CD4-positive, alpha-beta T cell treated with Interleukin-1 beta for 1 hour (primary cell): ENCODE measurements around the gene LRRC63.
"Not testable (repeated sequence)": the region's sequence is repeated elsewhere in the genome, so short reads cannot be mapped to it uniquely, and the experiment has no call there.

ENCODE experiments used
- DNase-seq, 2 donors: peaks; one replicate each; pipeline ENCODE4 v3.0.0-alpha.2; 2020 to 2022

The LRRC63 gene

GRCh38 chr13:46267166-46267565, 55.4 kb downstream of the LRRC63 start:
- no peak for DNase-seq

DNA sequence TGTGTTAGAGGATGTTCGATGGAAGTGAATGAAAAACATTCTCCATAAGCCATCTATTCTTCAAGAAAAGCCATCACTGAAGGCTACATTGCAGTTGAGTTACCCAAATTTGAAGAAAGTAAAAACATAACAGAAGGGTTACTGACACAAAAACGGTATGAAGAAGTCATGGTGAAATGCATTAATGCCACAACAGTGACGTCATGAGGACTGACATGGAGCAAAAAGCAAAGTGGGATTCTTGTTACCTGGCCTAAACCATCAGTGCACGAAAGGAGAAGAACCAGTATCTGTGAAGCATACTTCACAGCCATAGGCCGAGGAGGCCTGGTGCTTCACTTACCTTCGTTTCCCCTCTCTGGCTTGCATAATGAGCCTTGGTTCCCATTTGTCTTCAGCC, 58.7 kb downstream of the LRRC63 start:
- DNase-seq = no peak

DNA sequence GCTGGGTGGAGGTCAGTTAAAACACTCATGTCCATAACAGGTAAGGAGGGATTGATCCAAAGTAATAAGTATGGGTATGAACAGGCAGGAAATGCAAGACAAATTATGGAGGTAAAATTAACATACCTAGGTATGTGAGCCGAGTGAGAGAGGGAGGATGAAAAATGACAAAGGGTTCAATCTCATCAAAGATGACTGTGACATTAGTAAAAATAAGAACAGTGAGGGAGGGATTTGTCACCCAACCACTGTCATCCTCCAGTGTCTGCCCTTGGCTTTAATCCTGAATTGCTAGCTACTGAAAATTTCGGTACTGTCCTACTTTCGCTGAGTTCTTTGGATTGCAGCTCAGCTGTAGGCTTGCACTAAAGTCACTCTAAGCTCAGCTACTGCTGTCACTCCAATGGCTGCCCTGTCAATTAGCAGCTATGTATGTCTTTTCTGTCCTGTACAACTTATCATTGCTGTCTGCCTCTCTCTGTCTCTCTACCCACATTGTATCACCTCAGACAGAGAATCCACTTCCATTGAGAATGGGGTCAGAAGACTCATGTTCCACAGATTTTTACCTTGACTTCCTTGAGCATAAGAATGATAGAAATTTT, 62.5 kb downstream of the LRRC63 start:
- DNase-seq = no peak

DNA sequence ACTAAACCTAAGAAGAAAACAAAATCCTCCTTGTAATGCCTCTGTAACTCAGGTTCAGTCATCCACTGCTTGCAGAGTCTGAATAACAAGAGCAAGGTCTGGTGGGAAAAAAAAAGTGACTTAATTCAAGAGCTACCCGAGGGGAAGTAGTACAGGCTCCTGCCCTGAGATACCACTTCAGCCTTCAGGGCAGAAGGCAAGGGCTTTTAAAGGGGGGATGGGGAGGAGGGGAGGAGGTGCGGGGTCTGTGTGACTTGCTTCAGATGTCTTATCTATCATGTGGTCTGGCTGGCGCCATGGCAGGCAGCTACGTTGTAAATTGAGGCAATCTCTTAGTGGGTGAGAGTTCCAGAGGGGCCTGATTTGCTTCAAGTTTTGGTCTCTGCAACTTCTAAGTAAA, 66.7 kb downstream of the LRRC63 start:
- DNase-seq = no peak

DNA sequence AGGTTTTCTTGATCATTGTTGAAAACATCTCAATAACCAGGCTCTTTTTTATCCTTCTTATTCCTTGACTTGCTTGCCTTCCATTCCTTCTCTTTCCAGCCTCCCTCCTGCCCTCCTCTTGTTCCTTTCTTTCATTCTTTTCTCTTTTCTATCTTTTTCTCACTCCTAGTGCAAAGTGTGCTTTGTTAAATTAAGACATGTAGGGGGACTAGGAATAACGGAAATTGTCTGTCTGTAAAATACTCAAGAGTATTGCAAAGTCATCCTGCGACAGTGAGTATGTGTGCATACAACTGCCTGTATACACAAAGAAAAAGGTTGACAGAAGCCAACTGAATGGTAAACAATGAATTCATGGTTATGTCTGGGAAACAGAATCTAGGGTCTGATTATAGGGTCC, 70.1 kb downstream of the LRRC63 start:
- no peak for DNase-seq

GRCh38 chr13:46283912-46284824, 72.4 kb downstream of the LRRC63 start:
- not testable (repeated sequence) for DNase-seq

DNA sequence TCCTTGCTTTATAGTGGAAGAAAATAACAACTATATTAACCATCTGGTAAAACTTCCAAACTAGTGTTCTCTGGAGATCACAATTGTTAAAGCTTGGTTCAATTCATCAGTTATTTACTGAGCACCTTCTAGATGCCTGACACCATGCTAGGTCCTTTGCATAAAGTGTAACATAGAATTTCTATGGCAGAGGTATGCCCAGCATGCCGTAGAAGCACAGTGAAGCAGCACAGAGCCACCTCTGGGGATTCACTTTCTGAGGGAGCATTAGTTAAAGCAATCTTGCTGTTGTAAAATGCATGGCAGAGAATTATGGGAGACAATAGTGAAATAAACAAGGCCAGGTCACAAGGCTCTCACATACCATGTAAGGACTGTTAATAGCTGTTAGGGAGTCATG, 75.2 kb downstream of the LRRC63 start:
- DNase-seq = no peak

GRCh38 chr13:46288570-46289259, 77.0 kb downstream of the LRRC63 start:
- DNase-seq = peak in 1 of 2 donors; percentile 74

DNA sequence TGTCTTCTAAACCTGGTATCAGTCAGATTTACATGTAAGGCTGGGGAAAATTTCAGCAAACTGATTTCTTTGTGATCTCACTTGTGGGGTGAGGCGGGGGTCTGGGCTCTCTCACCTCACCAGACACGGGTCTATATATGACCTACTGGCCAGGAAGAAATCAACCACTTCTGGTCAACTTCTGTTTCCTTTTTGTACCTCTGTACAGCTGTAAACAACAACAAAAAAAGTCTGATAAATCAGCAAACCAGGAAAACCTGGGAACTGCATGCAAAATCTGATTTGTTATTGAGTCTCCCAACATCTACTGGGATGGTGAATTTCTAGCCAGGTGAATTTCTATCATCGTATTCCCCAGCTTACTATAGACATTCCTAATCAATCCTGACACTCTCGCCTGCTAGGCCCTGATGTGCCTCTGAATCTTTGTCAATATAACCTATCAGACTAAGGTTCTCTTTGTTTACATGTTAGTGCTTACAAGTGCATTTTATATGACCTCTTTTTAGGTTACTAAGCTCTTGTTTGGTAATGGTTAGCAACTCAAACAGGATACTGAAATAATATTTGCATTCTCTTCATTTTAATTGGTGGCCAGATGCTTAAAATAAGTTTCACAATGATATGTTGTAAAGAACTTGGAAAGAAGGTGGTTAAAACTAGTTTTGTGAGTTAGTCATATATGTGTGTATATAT, 77.7 kb downstream of the LRRC63 start:
- no peak for DNase-seq

GRCh38 chr13:46290434-46290833, 78.7 kb downstream of the LRRC63 start:
- no peak for DNase-seq

- DNase-seq = no peak
Observed at GRCh38 chr13:46293436-46293835, 81.7 kb downstream of the LRRC63 start.

- DNase-seq = peak; percentile 72 to 77
Observed at GRCh38 chr13:46295491-46296114, 83.9 kb downstream of the LRRC63 start.

GRCh38 chr13:46296115-46296822, 84.5 kb downstream of the LRRC63 start:
- DNase-seq = no peak

DNA sequence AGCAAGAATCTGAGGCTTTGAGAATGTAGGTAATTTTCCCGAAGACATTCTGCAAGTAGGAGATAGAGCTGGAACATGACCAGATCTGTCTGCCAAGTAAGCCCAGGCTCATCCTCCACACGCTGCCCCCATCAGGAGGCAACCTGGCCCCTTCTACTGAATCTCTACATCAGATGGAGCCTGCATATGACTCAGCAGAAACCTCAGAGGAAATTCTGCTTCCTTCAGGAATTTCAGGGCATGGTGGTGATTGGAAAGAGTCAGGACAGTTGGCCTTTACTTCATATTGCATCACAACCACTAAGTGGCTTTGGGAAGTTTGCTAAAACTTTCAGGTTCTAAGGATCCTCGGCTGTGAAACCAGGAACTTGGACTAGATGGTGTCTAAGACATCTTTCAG, 85.2 kb downstream of the LRRC63 start:
- DNase-seq = no peak

GRCh38 chr13:46297361-46297811, 85.7 kb downstream of the LRRC63 start:
- DNase-seq = no peak

GRCh38 chr13:46303742-46304385, 92.1 kb downstream of the LRRC63 start:
- no peak for DNase-seq

- DNase-seq = no peak
Observed at GRCh38 chr13:46304546-46304945, 92.8 kb downstream of the LRRC63 start.

DNA sequence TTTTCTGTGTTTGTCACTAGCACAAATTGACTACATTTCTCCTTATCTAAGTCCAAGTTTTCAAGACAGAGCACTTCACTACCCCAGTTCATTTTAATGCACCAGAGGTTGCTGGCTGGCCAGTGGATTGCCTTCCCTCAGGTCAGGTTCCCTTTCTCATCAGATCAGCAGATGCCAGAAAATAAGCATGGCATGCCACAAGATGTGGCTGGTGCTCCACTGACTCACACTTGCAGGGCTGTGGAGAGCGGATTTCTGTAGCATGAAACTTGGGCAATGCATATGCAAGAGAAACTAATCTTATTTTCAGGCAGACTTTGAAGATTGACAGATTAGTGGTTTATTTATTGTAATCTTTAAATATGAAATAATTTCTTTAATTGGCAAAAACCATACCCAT, 95.8 kb downstream of the LRRC63 start:
- no peak for DNase-seq

DNA sequence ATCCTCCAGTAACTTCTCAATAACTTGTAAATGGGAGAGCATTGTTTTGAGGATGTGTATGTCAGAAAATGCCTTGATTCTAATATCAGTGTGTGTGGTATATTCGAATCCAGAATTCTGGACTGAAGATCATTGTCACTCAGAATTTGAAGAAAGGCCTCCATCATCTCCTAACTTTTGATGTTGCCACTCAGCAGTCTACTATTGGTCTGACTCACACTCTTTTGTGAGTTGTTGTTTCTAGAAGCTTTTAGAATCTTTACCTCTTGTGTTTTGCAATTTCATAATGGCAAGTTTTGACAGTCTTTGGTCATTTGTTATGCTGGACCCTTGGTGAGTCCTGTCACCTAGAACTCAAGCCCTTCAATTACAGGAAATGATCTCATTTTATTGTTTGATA, 98.3 kb downstream of the LRRC63 start:
- no peak for DNase-seq

DNA sequence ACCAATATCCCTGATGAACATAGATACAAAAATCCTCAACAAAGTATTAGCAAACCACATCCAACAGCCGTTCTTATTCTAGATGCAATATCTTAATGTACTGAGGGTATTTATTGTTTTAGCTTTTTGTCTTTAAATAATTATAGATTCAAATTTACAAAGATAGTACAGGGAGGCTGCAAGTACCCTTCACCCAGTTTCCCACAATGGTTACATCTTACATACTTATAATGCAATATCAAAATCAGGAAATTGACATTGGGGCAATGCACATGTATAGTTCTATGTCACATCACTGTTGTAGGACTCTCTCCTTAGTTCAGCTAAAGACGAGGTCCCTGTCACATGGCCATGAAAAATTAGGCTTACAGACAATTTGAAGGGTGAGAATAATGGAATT, 99.5 kb downstream of the LRRC63 start:
- no peak for DNase-seq

- no peak for DNase-seq
Observed at GRCh38 chr13:46313024-46313423, 101.3 kb downstream of the LRRC63 start.
